ENCODE data around the gene PRDX4. TPM values are rescaled to one million over a fixed set of nuclear protein-coding genes. Genes with fewer than 3 reads are reported as not detected.
A peak's percentile ranks its signal among the peaks of the same experiment; 100 is the strongest.
"Not testable (repeated sequence)": the region's sequence is repeated elsewhere in the genome, so short reads cannot be mapped to it uniquely, and the experiment has no call there.

PRDX4 gene
- 208 and 222 TPM in 2 replicates for total RNA-seq (2014; rRNA removed; shearing (Covaris generic))

DNA sequence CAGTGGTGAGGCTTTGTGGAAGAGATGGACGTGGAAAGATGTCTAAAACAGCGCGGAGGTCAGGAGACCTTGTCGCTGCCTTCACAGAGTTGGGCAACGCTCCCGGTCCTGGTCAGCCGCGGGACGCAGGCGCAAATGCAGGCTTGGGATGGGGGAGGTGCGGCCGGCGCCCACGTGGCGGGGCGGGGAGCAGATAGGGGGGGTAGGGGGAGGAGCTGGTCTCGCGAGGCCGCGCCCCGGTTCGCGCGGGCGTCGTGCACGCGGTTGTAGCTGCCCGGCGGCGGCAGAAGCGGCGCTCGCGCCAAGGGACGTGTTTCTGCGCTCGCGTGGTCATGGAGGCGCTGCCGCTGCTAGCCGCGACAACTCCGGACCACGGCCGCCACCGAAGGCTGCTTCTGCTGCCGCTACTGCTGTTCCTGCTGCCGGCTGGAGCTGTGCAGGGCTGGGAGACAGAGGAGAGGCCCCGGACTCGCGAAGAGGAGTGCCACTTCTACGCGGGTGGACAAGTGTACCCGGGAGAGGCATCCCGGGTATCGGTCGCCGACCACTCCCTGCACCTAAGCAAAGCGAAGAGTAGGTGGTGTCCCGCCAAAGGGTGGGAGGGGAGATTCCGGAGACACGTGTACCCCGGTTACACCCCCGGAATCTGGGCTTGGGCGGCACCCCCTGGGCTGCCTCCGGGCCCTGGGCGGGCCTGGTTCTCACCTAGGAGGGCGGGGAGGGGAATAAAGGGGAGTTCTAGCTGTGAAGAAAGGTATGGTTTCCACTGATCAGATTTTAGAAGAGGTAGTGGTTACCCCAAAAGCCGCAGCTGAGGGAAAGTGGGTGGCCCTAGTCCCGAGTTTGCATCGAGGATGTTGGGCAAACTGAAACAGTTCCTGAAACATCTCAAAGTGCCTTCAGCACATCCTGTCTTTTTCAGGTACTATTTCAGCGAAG is at the start of gene PRDX4:
Gene PRDX4, plus strand, starts transcription at position 255 of the 939 bp plus-strand sequence. Its CDS starts 78 bp downstream, at position 333.
- peak; percentile 89 for DNase-seq (ENCODE audit: low read depth)

DNA sequence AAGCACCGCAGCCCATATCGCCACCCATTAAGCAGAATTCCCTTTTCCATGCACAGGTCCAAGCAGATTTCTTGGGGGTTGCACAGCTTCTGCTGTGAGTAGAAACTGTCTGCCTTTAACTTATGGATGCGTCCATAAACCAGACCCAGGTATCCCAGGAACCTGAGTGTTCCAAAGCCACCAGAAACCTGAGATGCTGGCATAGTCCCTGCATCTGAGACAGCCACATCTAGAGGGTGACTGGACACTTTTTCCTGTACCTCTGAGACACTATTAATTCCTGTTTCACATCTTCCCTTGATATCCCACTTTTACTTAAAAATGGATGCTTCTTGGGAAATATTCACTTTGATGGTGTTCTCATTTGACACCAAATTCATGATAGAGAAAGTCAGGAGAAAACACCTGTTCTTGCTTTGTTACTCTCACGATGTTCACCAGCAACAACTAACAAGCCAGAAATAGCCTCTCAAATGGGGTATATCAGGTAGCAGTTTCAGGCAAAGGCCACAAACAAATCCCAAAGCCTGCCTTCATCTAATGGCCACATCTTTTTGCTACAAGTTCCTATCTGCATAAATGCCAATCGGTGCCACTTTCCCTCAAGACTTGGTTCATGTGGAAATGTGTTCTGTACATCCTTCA is 45.5 kb upstream of the PRDX4 start:
- DNase-seq (ENCODE audit: low read depth) = no peak

DNA sequence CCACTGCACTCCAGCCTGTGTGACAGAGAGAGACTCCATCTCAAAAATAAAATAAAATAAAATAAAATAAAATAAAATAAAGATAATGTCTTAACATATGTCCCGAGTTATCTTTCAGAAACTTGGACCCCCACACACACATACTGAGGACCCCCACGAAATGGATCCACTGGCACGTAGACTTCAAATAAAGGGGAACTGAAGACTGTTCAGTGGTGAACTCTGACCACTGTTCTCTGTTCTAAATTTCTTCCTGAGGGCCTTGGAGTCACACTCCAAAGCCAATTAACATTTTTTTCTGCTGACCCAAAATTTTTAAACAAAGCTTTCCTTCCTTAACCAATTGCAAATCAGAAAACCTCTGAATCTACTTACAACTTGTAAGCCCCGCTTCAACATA is 43.5 kb upstream of the PRDX4 start:
- DNase-seq (ENCODE audit: low read depth) = no peak

DNA sequence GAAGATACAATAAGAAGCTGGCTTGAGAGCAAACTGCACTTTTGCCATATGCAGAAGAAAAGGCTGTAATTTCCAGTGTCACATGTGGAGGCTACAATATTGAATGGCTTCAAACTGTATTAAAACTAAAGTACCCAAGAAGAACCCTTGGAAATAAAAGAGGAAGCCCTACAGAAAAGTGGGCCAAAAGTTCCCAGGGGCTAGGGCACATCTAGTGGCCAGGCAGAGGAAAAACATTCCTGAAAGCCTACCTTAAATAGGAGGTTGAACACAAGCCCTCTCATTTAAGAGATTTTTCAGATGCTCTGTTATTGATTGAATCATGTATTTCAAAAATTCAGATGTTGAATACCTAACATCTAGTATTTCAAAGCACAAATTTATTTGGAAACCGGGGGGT is 40.6 kb upstream of the PRDX4 start:
- no peak for DNase-seq (ENCODE audit: low read depth)

DNA sequence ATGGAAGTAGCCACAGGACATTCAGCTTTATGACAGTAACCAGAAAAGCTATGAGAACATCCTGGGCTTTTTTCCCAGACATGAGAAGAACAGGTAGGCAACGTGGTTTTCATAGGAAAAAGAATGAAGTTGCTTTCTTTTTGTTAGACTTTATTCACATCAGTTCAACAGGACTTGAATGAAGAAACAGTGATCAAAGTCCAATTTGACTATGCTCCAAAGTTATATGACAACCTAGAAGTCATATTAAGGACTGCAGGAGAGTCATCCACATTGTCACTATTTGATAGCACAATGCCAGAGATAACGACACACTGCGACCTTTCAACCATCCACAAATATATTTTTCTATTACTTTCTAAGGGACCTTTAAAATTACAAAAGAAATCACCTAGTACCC is 39.2 kb upstream of the PRDX4 start:
- DNase-seq (ENCODE audit: low read depth) = no peak

DNA sequence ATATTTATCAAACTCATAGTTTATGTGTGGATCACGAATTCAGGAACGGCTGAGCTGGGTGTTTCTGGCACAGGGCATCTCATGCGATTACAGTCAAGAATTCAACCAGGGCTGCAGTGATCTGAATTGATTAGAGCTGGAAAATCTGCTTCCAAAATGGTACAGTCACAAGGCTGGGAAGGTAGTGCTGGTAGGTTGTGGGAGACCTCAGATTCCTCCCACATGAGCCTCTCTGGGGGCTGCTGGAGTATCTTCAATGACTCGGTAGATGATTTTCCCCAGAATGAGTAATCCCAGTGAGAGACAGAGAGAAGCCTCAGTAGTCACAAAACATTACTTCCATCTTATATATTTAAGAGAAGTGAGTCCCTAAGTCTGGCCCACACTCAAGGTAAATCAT is 36.2 kb upstream of the PRDX4 start:
- DNase-seq (ENCODE audit: low read depth) = no peak

DNA sequence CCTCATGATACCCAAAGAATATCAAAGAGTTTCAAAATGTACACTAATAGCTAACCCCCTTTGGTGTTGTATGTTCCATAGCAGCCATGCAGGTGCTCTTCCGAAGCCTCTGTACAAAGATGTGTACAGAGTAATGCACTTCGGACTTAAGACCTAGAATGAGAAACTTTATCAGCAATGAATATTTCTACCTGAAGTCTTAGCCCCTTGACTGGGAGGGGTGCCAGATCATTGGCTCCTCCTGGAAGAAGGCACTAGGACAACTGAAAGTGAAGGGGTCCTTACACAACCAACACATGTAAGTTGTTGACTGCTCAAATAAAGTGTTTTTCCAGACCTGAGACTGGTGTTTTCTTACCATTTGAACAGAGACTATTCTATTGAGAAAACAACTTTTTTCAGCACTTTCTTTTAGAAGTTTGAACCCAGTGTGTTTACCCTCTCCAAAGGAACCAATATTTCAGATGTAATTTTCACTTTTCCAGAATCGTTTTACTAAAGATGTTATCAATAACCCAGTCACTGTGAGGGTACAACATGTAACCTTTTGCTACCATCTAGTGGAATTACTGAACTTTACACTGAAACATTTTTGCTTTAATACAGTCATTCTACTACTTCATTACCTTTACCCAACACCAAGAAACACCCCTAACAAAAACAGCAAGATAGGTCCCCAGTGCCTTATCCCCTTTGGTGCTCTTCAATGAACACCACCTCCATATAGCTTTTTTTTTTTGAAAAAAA is 33.3 kb upstream of the PRDX4 start:
- DNase-seq (ENCODE audit: low read depth) = no peak

DNA sequence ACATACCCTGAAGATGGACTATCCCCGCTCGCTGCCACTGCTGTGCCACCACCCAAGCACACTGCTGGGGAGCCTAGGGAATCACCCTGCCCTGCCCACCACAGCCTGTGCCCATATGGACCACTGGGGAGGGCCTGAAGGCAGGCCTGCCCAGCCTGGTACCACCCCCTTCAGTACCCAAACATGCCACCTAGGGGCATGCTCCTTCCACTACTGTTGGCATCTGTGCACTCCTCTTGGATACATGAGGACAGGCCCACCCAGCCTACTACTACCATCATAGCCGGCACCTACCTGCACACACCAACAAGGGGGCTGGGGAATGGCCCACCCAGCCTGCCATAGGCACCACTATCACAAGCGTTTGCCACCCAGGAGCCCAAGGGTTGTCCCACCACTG is 30.1 kb upstream of the PRDX4 start:
- no peak for DNase-seq (ENCODE audit: low read depth)

DNA sequence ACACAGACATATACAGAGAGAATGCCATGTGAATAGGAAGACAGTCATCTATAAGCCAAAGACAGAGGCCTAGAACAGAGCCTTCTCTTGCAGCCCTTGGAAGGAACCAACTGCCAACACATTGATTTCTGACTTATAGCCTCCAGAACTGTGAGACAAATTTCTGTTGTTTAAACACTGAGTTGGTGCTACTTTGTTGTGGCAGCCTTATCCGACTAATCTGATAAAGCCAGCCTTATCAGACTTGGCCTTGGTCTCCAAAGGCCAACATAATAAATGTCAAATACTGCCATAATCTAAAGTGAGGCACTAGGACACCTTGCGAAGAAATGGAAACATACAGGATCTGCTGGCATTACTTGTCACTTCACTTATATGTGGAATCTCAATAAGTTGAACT is 24.3 kb upstream of the PRDX4 start:
- DNase-seq (ENCODE audit: low read depth) = no peak

DNA sequence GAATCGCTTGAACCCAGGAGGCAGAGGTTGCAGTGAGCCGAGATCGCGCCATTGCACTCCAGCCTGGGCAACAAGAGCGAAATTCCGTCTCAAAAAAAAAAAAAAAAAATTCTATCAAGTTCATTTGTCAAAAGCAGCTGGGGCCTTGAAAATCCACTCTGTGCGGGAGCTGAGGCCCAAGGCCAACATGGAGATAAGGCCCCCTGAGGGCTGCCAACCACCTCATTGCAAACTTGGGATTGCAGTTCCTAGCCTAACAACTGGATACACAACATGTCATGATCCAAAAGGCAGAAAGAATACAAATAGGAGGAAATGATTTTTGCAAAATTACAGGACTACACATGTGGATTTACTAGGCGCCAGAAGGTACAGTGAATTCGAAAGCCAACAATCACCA is 22.5 kb upstream of the PRDX4 start:
- DNase-seq (ENCODE audit: low read depth) = no peak

DNA sequence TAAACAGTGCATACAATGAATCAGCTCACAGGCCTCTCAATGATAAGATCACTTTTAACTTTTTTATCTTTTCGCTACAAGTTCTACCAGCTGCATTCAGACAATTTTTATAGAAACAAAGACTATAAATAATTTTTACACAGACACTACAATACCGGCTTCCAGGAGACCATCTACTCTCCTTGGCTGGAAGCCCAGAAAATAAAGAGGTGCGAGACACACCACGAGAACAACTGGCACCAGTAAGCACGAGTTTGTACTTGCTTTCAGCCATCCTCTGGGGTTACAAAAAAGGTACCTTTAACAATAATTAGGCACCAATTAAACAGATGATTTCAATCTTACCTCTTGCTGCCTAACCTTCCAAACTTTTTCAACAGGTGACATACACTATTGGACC is 11.2 kb upstream of the PRDX4 start:
- DNase-seq (ENCODE audit: low read depth) = no peak

DNA sequence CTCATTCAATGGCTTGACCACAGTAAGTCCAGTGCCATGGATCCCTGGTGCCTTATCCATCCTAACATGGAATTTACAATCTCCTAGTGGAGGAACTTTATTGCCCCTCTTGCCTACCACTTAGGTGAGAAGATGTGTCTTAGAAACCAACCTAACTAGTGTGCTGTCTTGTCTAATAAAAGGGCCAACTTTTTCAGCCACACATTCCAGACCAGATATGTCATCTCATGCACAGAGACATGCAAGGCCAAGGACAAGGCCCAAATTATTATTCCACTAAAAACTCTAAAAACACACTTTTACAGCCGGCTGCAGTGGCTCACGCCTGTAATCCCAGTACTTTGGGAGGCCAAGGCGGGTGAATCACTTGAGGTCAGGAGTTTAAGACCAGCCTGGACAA is 10.6 kb upstream of the PRDX4 start:
- no peak for DNase-seq (ENCODE audit: low read depth)

DNA sequence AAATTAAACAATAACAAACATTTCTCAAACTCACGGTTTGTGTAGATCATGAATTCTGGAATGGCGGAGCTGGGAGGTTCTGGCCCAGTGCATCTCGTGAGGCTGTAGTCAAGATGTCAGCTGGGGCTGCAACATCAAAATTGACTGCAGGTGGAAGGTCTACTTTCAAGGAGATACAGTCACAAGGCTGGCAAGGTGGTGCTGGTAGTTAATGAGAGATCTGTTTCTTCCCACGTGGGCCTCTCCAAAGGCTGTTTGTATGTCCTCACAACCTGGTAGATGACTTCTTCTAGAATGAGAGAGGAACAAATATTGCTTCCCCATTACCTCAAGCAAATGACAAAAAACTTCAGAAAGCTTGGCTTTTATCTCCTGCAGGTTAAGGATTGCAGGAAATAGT is 8.0 kb upstream of the PRDX4 start:
- no peak for DNase-seq (ENCODE audit: low read depth)

DNA sequence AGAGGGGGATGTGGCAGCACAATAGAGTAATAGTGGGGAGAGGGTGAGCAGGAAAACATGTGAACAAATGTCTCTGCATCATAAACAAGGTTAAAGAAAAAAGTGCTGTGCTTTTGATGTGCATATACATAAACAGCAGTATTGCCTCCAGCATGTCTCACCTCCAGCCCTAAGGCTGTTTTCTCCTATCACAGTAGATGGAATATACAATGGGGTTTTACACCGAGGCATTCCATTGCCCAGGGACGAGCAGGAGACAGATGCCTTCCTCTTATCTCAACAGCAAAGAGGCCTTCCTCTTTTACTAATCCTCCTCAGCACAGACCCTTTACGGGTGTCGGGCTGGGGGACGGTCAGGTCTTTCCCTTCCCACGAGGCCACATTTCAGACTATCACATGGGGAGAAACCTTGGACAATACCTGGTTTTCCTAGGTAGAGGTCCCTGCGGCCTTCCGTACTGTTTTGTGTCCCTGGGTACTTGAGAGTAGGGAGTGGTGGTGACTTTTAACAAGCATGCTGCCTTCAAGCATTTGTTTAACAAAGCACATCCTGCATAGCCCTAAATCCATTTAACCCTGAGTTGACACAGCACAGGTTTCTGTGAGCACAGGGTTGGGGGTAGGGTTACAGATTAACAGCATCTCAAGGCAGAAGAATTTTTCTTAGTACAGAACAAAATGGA is 7.1 kb upstream of the PRDX4 start:
- DNase-seq (ENCODE audit: low read depth) = not testable (repeated sequence)

DNA sequence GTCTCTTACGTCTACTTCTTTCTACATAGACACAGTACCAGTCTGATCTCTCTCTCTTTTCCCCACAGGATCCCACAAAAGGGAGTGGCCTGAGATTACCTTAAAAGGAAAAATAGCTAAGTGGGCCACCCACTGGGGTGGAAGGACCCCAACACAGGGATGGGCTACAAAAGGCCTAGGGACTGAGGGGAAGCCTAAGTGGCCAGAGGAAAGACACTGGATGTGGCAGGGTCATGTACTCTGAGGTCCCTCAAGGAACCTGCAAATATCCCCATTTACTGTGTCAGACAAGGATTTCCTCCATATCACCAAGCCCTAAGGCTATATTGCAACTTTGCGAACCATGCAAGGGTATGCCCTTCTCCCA is 6.5 kb upstream of the PRDX4 start:
- no peak for DNase-seq (ENCODE audit: low read depth)

DNA sequence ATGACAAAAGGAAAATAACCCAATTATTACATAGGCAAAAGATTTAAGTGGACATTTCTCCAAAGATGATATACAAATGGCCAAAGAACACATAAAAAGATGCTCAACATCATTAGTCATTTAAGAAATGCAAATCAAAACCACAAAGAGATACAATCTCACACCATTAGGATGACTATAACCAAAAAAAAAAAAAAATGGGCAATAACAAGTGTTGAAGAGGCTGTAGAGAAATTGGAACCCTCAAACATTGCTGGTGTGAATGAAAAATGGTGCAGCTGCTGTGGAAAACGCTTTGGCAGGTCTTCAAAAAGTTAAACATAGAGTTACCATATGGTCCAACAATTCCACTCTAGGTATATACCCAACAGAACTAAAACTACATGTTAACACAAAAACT is 5.6 kb upstream of the PRDX4 start:
- DNase-seq (ENCODE audit: low read depth) = no peak

DNA sequence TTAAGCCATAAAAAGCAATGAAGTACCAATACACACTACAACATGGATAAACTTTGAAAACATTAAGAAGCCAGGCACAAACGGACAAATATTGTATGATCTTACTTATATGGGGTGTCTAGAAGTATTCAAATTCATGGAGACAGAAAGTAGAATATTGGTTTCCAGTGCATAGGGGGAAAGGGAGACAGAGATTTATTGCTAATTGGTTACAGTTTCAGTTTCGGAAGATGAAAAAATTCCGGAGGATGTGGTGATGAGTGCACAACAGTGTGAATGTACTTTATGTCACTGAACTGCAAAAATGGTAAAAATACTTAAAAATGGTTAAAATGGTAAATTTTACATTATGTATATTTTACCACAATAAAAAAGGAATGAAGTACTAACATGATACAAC is 5.1 kb upstream of the PRDX4 start:
- DNase-seq (ENCODE audit: low read depth) = no peak

DNA sequence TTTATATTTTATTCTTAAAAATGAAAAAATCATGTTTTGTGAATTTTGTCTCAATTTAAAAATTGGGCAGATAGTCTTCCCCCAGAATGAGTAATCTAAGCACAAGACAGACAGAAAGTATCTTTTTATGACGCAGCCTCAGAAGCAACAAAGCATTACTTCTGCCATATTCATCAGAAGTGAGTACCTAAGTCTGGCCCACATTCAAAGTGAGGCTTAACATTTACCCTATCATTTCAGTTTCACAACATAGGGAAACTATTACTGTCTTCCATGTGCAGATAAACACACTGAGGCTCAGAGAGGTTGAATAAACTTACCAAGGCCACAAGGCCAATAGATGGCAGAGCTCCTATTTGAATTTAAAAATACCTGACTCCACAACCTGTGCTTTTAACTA is 4.4 kb upstream of the PRDX4 start:
- DNase-seq (ENCODE audit: low read depth) = no peak

DNA sequence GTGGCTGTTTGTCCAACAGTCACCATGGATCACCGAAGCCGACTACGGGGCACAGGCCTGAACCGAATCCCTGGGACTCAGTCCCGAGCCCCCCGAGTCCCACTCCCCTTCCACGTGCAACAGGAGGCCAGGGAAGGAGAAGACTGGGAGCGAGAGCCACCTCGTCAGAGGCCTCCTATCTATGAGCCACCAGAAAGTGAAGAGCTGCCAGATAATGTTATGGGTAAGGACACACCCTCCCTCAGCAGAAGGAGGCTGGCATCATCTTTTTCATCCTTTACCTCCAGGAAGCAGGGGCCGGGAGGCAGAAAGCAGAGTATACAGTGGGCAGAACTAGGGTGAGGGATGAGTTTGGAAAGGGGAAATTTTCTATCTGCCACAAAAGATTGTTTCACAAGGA is 2.8 kb upstream of the PRDX4 start:
- DNase-seq (ENCODE audit: low read depth) = no peak

DNA sequence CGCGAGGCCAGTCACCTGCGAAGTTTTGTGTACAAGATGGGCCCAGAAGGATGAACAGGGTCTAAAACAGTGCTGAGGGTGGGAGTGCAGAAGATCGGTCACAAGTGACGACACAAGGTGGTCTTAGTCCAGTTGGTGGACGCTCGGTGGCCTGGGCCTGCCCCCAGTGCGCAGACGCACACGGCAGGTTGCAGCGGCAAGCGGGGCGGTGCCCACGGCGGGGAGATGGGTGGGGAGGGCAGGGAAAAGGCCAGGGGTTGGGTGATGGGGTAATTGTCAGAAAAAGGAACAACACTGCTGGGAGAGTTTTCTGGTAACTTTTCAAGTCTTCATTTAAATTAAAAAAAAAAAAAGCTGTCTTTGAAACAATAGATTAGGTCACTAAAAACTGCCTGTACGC is 1.0 kb upstream of the PRDX4 start:
- DNase-seq (ENCODE audit: low read depth) = no peak

DNA sequence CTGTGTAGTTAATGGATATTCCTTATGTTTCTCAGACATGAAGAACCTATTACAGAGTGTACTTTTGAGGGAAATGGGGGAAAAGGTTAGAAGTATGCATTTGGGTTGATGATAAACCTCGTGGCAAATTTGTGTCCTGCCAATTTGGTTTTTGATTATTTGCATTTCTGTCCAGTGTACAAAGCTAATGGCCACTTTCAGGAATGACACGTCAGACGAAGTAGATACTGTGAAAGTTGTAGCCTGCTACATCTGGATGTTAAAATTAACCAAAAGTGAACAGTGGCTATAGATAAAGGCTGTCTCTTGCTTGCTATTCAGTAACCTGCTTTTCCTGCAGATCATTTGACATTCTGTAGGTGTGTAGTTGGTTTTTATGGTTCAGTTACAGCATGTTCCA is 1.0 kb downstream of the PRDX4 start:
- no peak for DNase-seq (ENCODE audit: low read depth)

DNA sequence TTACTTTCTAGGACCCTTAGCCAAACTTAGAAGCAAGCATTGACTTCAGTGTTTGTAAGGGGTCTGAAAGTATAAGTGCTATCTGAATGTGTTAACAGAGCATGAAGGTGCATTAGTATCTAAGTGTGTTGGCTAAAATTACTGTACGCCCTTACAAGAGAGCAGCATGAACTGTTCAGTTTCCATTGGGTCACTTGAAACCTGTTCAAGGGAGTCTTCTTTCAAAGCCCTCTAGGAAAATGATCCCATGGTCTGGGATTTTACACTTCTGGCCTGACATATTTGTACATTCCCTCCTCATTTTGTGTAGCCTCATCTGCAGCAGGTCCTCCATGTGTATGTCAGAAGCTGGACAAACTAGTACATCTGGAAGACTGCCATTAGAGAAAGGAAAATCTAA is 3.2 kb downstream of the PRDX4 start:
- no peak for DNase-seq (ENCODE audit: low read depth)
